Suprapubic skin (tissue), 4 donors: ENCODE data around the gene SMPD3.

Experiments
- CTCF ChIP-seq, 2 donors: fragments of 200-600 bp in 1 of 2; fragments of 450-650 bp in 1 of 2; sonication (generic) in 1 of 2; IDR thresholded peaks; one replicate each; pipeline ENCODE4 v1.5.1; 2016 to 2019; ENCODE audit warnings: antibody characterized with exemption in 2 of 2, mild to moderate bottlenecking in 1 of 2, moderate library complexity in 1 of 2
- EP300 ChIP-seq: sonication (generic); formaldehyde crosslinking; IDR thresholded peaks from one replicate; pipeline ENCODE4 v1.6.1; 2017; ENCODE audit warnings: antibody characterized with exemption
- POLR2AphosphoS5 ChIP-seq, 3 donors: sonication (generic); formaldehyde crosslinking; IDR thresholded peaks; one replicate each; pipeline ENCODE4 v1.6.1; 2017; ENCODE audit warnings: antibody characterized with exemption in 3 of 3

- TF ChIP-seq CTCF (IDR thresholded peaks at IDR 0.05): no peak
- no peak for TF ChIP-seq EP300
- no peak for TF ChIP-seq POLR2AphosphoS5 (IDR thresholded peaks at IDR 0.05)
Observed at GRCh38 chr16:68450741-68451255, 2.5 kb upstream of the SMPD3 start.
